OCI-LY3 (cell line): ENCODE results near the gene IQGAP2.

Experiments
- H2AFZ ChIP-seq: fragments of 200-600, 300-600 bp; shearing (Covaris generic); 2 replicates; pipeline ENCODE4 v1.6.0; 2014; ENCODE audit warnings: antibody characterized with exemption, low read depth, low read length
- H3K27ac ChIP-seq: fragments of 200-600, 300-600 bp; sonication (generic); 2 replicates; pipeline ENCODE4 v1.5.1; 2014; ENCODE audit warnings: mild to moderate bottlenecking, low read length, moderate library complexity, mixed read lengths
- H3K27me3 ChIP-seq: fragments of 200-600, 300-600 bp; sonication (generic); 2 replicates; pipeline ENCODE4 v1.6.1; 2014; ENCODE audit warnings: low read depth, low read length, mixed read lengths
- H3K36me3 ChIP-seq: fragments of 200-600, 300-600 bp; sonication (generic); replicated peaks from 2 replicates; pipeline ENCODE3; 2014; ENCODE audit warnings: low read depth, low read length, mixed read lengths
- H3K4me1 ChIP-seq: fragments of 300-600, 200-600 bp; sonication (generic); 2 replicates; pipeline ENCODE4 v1.6.1; 2014; ENCODE audit warnings: low read length, mixed read lengths
- H3K4me2 ChIP-seq: fragments of 200-600, 300-600 bp; sonication (generic); 2 replicates; pipeline ENCODE4 v1.6.1; 2014; ENCODE audit warnings: low read length, mixed read lengths
- H3K4me3 ChIP-seq: fragments of 300-600, 200-600 bp; sonication (generic); 2 replicates; pipeline ENCODE4 v1.5.1; 2014; ENCODE audit warnings: antibody characterized with exemption, mild to moderate bottlenecking, low read length, moderate library complexity
- H3K79me2 ChIP-seq: fragments of 300-600, 200-600 bp; shearing (Covaris generic); 2 replicates; pipeline ENCODE4 v1.6.1; 2014; ENCODE audit warnings: mild to moderate bottlenecking, low read length, mixed read lengths
- H3K9ac ChIP-seq: fragments of 300-600, 200-600 bp; shearing (Covaris generic); 2 replicates; pipeline ENCODE4 v1.6.0; 2014; ENCODE audit warnings: mild to moderate bottlenecking, low read length, moderate library complexity
- H3K9me3 ChIP-seq: fragments of 200-600, 300-600 bp; shearing (Covaris generic); 2 replicates; pipeline ENCODE4 v1.6.1; 2014; ENCODE audit warnings: low read length, mixed read lengths; ENCODE audit not compliant: insufficient read depth
- H4K20me1 ChIP-seq: fragments of 200-600, 300-600 bp; sonication (generic); 2 replicates; pipeline ENCODE4 v1.6.1; 2016; ENCODE audit warnings: low read length, mixed read lengths; ENCODE audit not compliant: insufficient read depth
- CTCF ChIP-seq: fragments of 200-600, 300-600 bp; sonication (generic); IDR thresholded peaks from 2 replicates; pipeline ENCODE4 v1.5.1; 2014; ENCODE audit warnings: antibody characterized with exemption, low read length, low read depth
- EZH2phosphoT487 ChIP-seq: fragments of 200-600 bp; shearing (Covaris generic); IDR thresholded peaks from 2 replicates; pipeline ENCODE4 v1.6.1; 2018; ENCODE audit warnings: antibody characterized with exemption, mixed run types, low read depth

Gene IQGAP2

DNA sequence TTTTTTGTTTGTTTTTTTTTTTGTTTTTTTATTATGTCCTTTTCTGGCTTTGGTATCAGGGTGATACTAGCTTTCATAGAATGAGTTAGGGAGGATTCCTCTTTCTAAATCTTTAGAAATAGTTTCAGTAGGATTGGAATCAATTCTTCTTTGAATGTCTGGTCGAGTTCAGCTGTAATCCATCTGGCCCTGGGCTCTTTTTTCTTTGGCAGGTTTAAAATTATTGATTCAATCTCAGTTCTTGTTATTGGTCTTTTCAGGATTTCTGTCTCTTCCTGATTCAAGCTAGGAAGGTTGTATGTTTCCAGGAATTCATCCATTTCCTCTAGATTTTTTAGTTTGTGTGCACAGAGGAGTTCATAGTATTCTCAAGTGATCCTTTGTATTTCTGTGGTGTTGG, 34.9 kb downstream of the IQGAP2 start:
- Histone ChIP-seq H3K9me3 (no peaks in the 10 kb centered on the region), H3K4me2 (no peak overlapping the region), H3K27ac (no peak overlapping the region), H4K20me1 (no peaks in the 10 kb centered on the region), H3K4me1 (no peaks in the 10 kb centered on the region), H3K9ac (no peak overlapping the region), H3K36me3 (no peaks in the 10 kb centered on the region), H2AFZ (no peak overlapping the region), H3K4me3 (no peak overlapping the region), H3K79me2 (no peaks in the 10 kb centered on the region), H3K27me3 (no peaks in the 10 kb centered on the region)
- TF ChIP-seq EZH2phosphoT487 (no peak), CTCF (no peak)

DNA sequence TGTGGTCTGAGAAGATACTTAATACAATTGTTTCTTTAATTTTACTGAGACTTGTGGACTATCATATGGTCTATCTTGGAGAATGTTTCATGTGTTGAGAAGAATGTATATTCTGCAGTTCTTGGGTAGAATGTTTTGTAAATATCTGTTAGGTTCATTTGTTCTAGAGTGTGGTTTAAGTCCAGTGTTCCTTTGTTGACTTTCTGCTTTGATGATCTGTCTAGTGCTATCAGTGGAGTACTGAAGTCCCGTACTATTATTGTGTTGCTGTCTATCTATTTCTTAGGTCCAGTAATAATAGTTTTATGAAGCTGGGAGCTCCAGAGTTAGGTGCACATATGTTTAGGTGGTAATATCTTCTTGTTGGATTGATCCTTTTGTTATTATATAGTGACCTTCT, 36.1 kb downstream of the IQGAP2 start:
- no peak for TF ChIP-seq EZH2phosphoT487
- TF ChIP-seq CTCF, result no peak
- Histone ChIP-seq H3K27me3 (no peaks in the 10 kb centered on the region), H3K4me1 (no peaks in the 10 kb centered on the region), H2AFZ (no peak overlapping the region), H3K79me2 (no peaks in the 10 kb centered on the region), H3K27ac (no peak overlapping the region), H3K4me3 (no peak overlapping the region), H3K9me3 (no peaks in the 10 kb centered on the region), H3K4me2 (no peak overlapping the region), H3K36me3 (no peaks in the 10 kb centered on the region), H4K20me1 (no peaks in the 10 kb centered on the region), H3K9ac (no peak overlapping the region)

- no peaks in the 10 kb centered on the region for H3K79me2 ChIP-seq
- H3K9ac ChIP-seq, result no peak overlapping the region
- no peaks in the 10 kb centered on the region for H3K9me3 ChIP-seq
- H4K20me1 ChIP-seq, result no peaks in the 10 kb centered on the region
- H2AFZ ChIP-seq, result no peak overlapping the region
- no peaks in the 10 kb centered on the region for H3K4me1 ChIP-seq
- no peaks in the 10 kb centered on the region for H3K27me3 ChIP-seq
- H3K4me2 ChIP-seq, result no peak overlapping the region
- no peaks in the 10 kb centered on the region for H3K36me3 ChIP-seq
- TF ChIP-seq EZH2phosphoT487, result no peak
- TF ChIP-seq CTCF, result no peak
- H3K4me3 ChIP-seq, result no peak overlapping the region
- H3K27ac ChIP-seq, result no peak overlapping the region
Measured at GRCh38 chr5:76439929-76440328, 36.8 kb downstream of the IQGAP2 start.

- H3K4me3 ChIP-seq, result no peak overlapping the region
- H3K27me3 ChIP-seq, result no peaks in the 10 kb centered on the region
- H3K79me2 ChIP-seq, result no peaks in the 10 kb centered on the region
- no peaks in the 10 kb centered on the region for H4K20me1 ChIP-seq
- H3K36me3 ChIP-seq, result no peaks in the 10 kb centered on the region
- H3K9me3 ChIP-seq, result no peaks in the 10 kb centered on the region
- TF ChIP-seq EZH2phosphoT487, result no peak
- no peak for TF ChIP-seq CTCF
- H2AFZ ChIP-seq, result no peak overlapping the region
- H3K4me1 ChIP-seq, result no peaks in the 10 kb centered on the region
- no peak overlapping the region for H3K27ac ChIP-seq
- H3K4me2 ChIP-seq, result no peak overlapping the region
- no peak overlapping the region for H3K9ac ChIP-seq
Measured at GRCh38 chr5:76441101-76441500, 38.0 kb downstream of the IQGAP2 start.
